GM21423 (cell line): ENCODE measurements around the gene RALA.
A peak's percentile ranks its signal among the peaks of the same experiment; 100 is the strongest.

ENCODE experiments used
- ATAC-seq: cut with Tn5 transposase; IDR thresholded peaks from one replicate; pipeline ENCODE4 v1.9.1; 2021; ENCODE audit warnings: mild to moderate bottlenecking, moderate library complexity; ENCODE audit not compliant: unreplicated experiment

Gene RALA

DNA sequence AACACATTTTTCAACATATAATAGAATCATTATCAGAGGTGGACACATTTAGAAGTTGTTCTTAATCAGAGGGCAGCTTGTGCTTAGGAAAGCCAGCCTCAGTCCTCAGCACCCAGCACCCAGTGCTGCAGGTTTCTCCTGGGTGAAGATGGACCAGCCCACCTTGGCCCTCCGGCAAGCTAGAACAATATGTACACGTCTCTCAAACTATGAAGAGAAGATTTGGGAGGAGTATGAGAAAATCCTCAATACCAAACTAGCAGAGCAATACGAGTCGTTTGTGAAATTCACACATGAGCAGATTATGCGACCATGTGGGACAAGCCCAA is 13.5 kb upstream of the RALA start:
- no peak for ATAC-seq

DNA sequence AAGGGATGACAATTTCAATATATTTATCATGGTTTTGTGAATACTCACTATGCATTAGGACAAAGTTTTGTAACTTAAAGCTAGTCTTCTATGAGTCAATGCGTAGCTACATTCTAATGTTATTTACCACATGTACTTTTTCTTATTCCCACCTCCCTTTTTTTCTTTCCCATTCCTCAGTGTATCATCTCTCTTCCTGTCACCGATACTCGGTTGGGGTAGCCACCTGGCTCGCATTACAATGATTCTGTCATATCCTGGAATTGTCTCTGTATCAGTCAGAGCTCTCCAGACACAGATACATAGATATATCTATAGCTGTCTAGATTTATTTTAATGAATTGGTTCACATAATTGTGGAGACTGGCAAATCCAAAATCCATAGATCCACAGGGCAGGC is 9.8 kb upstream of the RALA start:
- ATAC-seq: no peak

GRCh38 chr7:39614299-39614698 is 9.1 kb upstream of the RALA start:
- no peak for ATAC-seq

GRCh38 chr7:39615350-39615975 is 7.9 kb upstream of the RALA start:
- no peak for ATAC-seq

- ATAC-seq: no peak
These were observed 7.2 kb upstream of the RALA start for GRCh38 chr7:39616138-39616537.

GRCh38 chr7:39617005-39617404 is 6.4 kb upstream of the RALA start:
- no peak for ATAC-seq

GRCh38 chr7:39618868-39619267 is 4.5 kb upstream of the RALA start:
- no peak for ATAC-seq

- no peak for ATAC-seq
These were observed 2.9 kb upstream of the RALA start for GRCh38 chr7:39620486-39620885.

DNA sequence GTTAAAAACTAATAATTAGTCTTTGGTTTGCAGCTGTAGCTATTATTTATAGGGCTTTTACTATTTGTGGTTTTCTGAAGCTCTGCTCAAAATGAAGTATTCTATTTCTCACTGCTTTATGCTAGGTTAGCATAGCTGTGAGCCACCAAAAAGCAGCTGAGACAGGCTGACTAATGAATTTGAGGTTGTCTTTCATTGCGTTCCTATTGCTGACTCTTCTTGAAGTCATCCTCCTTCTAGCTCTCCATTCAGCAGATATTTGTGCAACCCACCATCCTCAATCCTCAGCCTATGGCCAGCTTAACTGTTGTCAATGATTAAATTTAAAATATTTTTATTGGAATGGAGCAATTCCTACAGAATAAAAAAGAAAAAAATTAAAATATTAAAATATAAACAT is 2.1 kb upstream of the RALA start:
- no peak for ATAC-seq

DNA sequence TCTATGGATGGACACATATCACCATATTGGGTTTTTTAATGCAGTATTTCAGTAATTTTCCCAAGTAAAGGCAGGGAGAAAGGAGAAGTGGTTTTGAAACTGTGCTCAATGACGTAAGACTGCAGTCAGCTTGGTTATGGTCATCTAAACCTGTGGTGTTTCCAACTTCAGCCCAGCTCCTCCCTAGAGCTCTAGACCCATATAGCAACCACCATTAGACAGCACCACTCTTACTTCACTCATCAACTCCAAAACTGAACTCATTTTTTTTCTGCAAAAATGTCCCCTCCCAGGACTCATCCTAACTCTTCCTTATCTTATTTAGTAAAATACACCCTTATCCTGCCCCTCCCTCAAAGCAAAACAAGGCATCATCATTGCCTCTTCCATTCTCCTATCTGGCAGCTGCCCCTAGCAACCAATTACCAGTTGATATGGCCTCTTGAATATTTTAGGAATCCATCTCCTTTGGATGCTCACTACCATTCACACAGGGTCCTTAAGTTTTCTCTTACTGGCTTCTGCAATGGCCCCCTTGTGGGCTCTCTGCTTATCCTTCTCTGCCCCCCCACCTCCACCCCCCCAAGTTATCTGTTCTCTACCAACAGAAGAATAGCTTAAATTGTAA is 1.5 kb upstream of the RALA start:
- peak; percentile 26 for ATAC-seq

GRCh38 chr7:39622609-39623008 is 763 bp upstream of the RALA start:
- no peak for ATAC-seq

DNA sequence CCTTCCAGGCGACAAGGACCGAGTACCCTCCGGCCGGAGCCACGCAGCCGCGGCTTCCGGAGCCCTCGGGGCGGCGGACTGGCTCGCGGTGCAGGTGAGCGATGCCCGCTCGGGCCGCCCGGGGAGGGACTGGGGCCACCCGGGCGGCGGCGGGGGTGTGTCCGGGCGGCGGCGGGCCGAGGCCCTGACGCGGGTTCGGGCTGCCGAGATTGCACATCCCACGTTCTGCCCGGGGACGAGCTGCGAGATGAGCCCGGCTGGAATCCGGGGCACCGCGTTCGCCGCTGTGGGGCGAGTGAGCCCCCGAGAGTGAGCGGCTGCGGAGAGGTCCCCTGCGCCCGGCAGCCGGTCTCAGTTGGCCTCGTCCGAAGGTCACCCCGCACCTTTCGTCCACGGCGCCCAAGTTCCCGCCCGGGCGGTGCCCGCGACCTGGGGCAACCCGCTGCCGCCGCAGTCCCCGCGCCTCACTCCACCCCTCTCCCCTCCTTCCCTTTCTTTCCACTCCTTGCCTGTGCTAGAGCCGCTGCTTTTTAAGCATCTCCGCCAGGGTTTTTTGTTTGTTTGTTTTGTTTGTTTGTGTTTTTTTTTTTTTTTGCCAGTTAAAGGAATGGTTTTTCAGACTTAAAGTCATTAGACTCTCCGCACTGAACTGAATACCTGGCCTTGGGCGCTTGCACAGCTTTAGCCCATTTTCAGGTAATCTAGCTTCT is 515 bp downstream of the RALA start:
- ATAC-seq: peak; percentile 45

DNA sequence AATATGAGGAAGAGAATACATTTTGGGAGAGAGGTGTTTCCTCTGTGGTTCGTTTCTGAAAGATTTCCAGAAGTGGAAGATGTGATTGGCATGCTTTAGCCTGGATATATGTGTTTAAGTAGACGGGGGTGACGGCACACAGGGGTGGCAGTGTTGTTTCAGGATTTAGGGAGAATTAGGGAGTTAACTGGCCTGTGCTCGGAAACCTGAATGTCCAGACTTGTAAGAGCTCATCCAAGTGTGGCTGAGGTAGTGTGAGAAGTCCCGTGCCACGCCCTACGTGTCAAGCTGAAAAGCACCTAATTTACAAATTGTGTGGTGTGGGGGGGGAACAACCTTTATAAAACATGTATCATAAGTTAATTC is 1.1 kb downstream of the RALA start:
- no peak for ATAC-seq

GRCh38 chr7:39624935-39625694 is 1.7 kb downstream of the RALA start:
- no peak for ATAC-seq

DNA sequence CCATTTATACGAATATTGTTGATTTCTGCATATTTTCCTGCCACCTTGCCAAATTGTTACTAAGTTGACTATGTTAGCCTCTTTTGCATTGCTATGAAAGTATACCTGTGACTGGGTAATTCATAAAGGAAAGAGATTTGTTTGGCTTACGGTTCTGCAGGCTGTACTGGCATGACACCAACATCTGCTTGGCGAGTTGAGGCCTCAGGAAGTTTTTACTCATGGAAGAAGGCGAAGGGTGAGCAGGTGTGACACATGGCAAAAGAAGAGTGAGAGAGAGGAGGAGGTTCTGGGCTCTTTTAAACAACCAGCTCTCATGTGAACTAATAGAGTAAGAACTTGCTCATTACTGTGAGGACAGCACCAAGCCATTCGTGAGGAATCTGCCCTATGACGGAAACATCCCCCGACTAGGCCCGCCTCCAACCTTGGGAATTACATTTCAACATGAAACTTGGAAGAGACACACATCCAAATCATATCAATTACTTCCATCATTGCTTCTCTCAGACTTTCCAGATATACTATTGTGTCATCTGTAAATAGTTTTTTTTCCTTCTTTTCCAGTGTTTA is 8.4 kb downstream of the RALA start:
- no peak for ATAC-seq

DNA sequence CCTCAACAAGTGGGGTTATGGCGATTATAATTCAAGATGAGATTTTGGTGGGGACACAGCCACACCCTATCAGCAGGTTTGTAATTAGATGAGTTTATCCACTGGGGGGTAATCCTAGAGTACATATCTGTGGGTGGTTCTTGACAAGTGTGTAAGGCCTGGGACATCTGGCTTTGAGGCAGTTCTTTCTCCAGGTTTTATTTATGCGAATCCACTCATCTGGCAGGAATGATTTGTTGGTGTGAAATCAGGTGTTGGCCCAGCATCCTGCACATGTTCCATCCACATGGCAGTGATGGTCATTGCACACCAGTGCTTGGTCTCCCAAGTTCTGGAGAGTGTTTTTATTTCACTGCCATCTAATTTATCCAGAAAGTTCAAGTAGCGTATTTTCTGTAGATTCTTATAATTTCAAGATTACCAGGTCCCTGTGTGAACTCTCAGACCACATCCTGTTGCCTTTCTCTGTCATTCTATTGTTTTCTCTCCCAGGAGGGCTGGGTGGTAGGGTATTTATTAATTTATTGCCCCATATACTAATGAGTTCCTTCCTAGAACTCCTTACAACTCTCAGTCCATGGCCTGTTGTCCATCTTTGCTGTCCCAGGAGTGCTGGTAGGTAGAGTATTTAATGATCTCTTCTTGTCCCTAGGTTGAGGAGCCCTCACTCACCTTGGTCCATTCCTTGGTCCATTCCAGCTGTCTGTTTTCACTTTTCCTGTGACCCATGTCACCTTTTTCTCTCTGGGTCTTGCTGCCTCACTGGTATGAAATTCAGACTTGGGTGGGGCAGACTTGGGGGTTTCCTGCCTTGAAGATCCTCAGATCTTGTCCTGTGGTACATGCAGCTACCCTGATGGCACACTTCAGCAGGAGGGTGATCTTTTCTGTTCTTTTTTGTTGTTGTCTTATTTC is 10.4 kb downstream of the RALA start:
- ATAC-seq: peak; percentile 71

- ATAC-seq: no peak
These were observed 11.1 kb downstream of the RALA start for GRCh38 chr7:39634478-39634805.

DNA sequence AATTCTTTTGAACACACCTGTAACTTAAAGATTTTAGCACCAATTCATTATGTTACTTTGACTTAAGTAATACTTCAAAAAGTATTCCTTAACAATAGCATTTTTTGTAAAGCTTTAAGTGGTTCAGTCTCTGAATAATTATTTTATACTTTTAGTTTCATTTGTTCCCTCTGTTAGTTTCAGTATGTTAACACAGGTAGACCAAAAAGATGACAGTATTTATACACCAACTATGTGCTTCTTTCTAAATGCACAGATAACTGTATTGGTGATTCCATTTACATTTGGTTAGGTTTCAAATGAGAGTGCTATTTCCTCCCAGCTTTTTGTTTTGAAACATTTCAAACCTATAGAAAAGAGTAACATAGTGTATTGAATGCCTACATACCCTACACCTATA is 14.0 kb downstream of the RALA start:
- ATAC-seq: peak; percentile 46

- ATAC-seq: no peak
These were observed 14.7 kb downstream of the RALA start for GRCh38 chr7:39637963-39638485.

DNA sequence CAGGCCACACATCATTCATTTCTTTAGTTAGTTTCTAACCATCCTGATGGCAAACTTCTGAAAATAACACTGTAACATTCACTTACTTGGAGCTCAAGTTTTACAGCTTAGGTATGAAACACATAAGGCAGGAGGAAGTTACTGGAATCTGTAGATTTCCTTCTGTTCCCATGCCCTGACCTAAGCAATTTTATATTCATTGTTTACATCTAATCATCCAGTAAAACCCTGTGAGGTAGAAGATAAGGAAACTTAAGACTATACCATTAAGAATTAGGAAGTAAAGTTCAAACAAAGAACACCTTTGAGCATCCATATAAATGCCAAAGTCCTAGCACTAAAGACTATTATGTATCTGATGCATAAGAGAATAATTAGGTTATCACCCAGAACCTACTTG is 19.5 kb downstream of the RALA start:
- no peak for ATAC-seq
